Measurements from ENCODE around the gene RASGRP2.

GRCh38 chr11:64711956-64712362 is 32.0 kb downstream of the RASGRP2 start:
- TF ChIP-seq CTCF (tag by site-specific recombination; IDR thresholded peaks at IDR 0.05) (no peak), ZNF248 (tag by site-specific recombination; IDR thresholded peaks at IDR 0.05) (no peak), ZNF747 (tag by site-specific recombination; IDR thresholded peaks at IDR 0.05) (no peak), EGR2 (tag by site-specific recombination; IDR thresholded peaks at IDR 0.05; ENCODE audit: low read depth) (no peak), YY1 (tag by site-specific recombination; IDR thresholded peaks at IDR 0.05) (no peak), ATF2 (tag by site-specific recombination; IDR thresholded peaks at IDR 0.05; ENCODE audit: low read depth) (no peak), ZNF280D (tag by site-specific recombination; IDR thresholded peaks at IDR 0.05) (no peak), KLF9 (tag by site-specific recombination; IDR thresholded peaks at IDR 0.05; ENCODE audit: low read depth) (no peak), ZNF580 (tag by site-specific recombination; IDR thresholded peaks at IDR 0.05) (no peak), ZNF548 (tag by site-specific recombination; IDR thresholded peaks at IDR 0.05) (no peak), ZNF677 (tag by site-specific recombination; IDR thresholded peaks at IDR 0.05) (no peak), PATZ1 (tag by site-specific recombination; IDR thresholded peaks at IDR 0.05) (no peak), ZBTB21 (tag by site-specific recombination; IDR thresholded peaks at IDR 0.05) (no peak), ZNF707 (tag by site-specific recombination; IDR thresholded peaks at IDR 0.05) (no peak)

Data from HEK293 (cell line).